Retinal pigment epithelial cell (primary cell): ENCODE results near the gene FXR2.
A peak's percentile ranks its signal among the peaks of the same experiment; 100 is the strongest.

Experiments
- DNase-seq: peaks from one replicate; pipeline ENCODE4 v3.0.0-alpha.2; 2010; ENCODE audit warnings: low read depth
- H3K4me3 ChIP-seq: 2 replicates; pipeline ENCODE4 v1.5.1; 2011; ENCODE audit warnings: mild to moderate bottlenecking, low read length, control low read depth, moderate library complexity
- CTCF ChIP-seq: conservative IDR thresholded peaks from 2 replicates; pipeline ENCODE4 v1.5.1; 2011; ENCODE audit warnings: low read depth, low read length, control low read depth, inconsistent platforms

FXR2 gene

GRCh38 chr17:7575481-7575883 is 39.2 kb downstream of the FXR2 start:
- no peak for TF ChIP-seq CTCF
- H3K4me3 ChIP-seq = peak overlapping the region; percentile 95
- DNase-seq = no peak

- DNase-seq = no peak
- H3K4me3 ChIP-seq = peak overlapping the region; percentile 95
- no peak for TF ChIP-seq CTCF
These were observed 40.3 kb downstream of the FXR2 start for GRCh38 chr17:7574176-7574953.

- peak overlapping the region; percentile 95 for H3K4me3 ChIP-seq
- no peak for TF ChIP-seq CTCF
- peak; percentile 66 for DNase-seq
These were observed 41.2 kb downstream of the FXR2 start for GRCh38 chr17:7573324-7574080.

GRCh38 chr17:7572588-7573323 is 41.9 kb downstream of the FXR2 start:
- peak overlapping the region; percentile 95 for H3K4me3 ChIP-seq
- no peak for TF ChIP-seq CTCF
- DNase-seq = peak; percentile 97

GRCh38 chr17:7572338-7572587 is 42.4 kb downstream of the FXR2 start:
- no peak for TF ChIP-seq CTCF
- no peak for DNase-seq
- H3K4me3 ChIP-seq = peak overlapping the region; percentile 64

- no peak for TF ChIP-seq CTCF
- H3K4me3 ChIP-seq = no peak overlapping the region
- no peak for DNase-seq
These were observed 44.3 kb downstream of the FXR2 start for GRCh38 chr17:7570351-7570750.

GRCh38 chr17:7569571-7569970 is 45.1 kb downstream of the FXR2 start:
- DNase-seq = no peak
- no peak overlapping the region for H3K4me3 ChIP-seq
- TF ChIP-seq CTCF = no peak
